ENCODE measurements around the gene ERBB4. TPM values are rescaled to one million over a fixed set of nuclear protein-coding genes. Genes with fewer than 3 reads are reported as not detected.

Gene ERBB4
- total RNA-seq, 1 donor from 2014 or later, result 1.2 TPM

DNA sequence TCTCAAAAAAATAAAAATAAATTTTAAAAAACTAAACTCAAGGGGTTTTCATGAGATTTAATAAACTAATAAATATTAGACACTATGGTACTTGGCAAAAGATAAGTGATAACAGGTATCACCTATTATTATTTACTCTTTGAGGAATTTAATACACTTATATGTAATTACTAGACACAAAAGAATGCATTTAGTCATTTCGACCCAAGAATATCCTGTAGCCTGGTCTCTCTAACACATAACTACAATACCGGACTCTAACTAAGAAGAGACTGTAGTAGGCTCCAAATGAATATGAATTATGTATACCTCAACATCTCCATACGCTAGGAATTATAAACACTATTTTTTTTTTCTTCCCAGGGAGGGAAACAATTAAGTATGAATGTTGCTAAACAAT is 1131.5 kb downstream of the ERBB4 start:
- Mint-ChIP-seq H3K27me3 (ENCODE audit: low read depth, unreplicated experiment) (no peaks in the 10 kb centered on the region), H3K27ac (ENCODE audit: unreplicated experiment) (no peak overlapping the region), H3K4me3 (ENCODE audit: unreplicated experiment) (no peak overlapping the region), H3K4me1 (ENCODE audit: low read depth, unreplicated experiment) (peaks cover 8% of the 10 kb centered on the region), H3K9me3 (ENCODE audit: unreplicated experiment) (no peaks in the 10 kb centered on the region), H3K36me3 (ENCODE audit: low read depth, unreplicated experiment) (no peaks in the 10 kb centered on the region)
- Histone ChIP-seq H3K79me2 (ENCODE audit: insufficient read depth, low read length) (no peaks in the 10 kb centered on the region), H3K4me1 (ENCODE audit: insufficient read depth, low read length) (peaks cover 11% of the 10 kb centered on the region), H2AFZ (ENCODE audit: low read depth, low read length) (no peak overlapping the region), H3K9me3 (ENCODE audit: insufficient read depth, low read depth, low read length) (no peaks in the 10 kb centered on the region), H3K4me2 (ENCODE audit: low read length) (peak overlapping the region; percentile 35), H3K36me3 (ENCODE audit: insufficient read depth, low read length) (no peaks in the 10 kb centered on the region), H3K4me3 (ENCODE audit: insufficient read depth, low read depth, low read length) (no peak overlapping the region), H3K27me3 (ENCODE audit: insufficient read depth, low read length) (no peaks in the 10 kb centered on the region), H4K20me1 (ENCODE audit: insufficient read depth, low read length) (no peaks in the 10 kb centered on the region), H3K27ac (ENCODE audit: low read depth, low read length) (peak overlapping the region; percentile 73), H3K9ac (ENCODE audit: low read length) (peak overlapping the region; percentile 36)
- FAIRE-seq (no peak), DNase-seq (ENCODE audit: low read depth) (no peak)
- TF ChIP-seq, protein P1, sequence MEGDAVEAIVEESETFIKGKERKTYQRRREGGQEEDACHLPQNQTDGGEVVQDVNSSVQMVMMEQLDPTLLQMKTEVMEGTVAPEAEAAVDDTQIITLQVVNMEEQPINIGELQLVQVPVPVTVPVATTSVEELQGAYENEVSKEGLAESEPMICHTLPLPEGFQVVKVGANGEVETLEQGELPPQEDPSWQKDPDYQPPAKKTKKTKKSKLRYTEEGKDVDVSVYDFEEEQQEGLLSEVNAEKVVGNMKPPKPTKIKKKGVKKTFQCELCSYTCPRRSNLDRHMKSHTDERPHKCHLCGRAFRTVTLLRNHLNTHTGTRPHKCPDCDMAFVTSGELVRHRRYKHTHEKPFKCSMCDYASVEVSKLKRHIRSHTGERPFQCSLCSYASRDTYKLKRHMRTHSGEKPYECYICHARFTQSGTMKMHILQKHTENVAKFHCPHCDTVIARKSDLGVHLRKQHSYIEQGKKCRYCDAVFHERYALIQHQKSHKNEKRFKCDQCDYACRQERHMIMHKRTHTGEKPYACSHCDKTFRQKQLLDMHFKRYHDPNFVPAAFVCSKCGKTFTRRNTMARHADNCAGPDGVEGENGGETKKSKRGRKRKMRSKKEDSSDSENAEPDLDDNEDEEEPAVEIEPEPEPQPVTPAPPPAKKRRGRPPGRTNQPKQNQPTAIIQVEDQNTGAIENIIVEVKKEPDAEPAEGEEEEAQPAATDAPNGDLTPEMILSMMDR (IDR thresholded peaks at IDR 0.05; ENCODE audit: insufficient read depth, low read depth, low read length), result no peak
- TF ChIP-seq EZH2 (IDR thresholded peaks at IDR 0.05; ENCODE audit: insufficient read depth, low read length), result no peak

DNA sequence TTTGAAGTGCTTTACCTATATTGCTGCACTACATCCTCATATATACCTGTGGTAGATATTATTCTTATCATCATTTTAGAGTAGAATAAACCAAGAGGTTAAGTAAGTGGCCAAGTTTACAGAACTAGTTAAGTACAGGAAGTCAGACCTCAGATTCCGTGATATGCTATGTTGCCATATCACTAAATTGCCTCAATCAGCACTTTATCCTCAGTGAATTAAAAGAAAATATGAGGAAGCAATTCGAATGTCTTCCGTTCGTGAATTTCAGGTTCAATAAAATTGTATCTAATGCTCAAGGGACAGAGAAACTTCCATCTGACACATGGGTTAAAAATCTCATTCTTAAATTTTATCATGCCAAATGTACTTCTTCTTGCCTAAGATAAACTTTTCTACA is 1133.6 kb downstream of the ERBB4 start:
- no peaks in the 10 kb centered on the region for H3K27me3 ChIP-seq (ENCODE audit: insufficient read depth, low read length)
- no peak overlapping the region for H3K4me2 ChIP-seq (ENCODE audit: low read length)
- TF ChIP-seq EZH2 (IDR thresholded peaks at IDR 0.05; ENCODE audit: insufficient read depth, low read length), result no peak
- TF ChIP-seq, protein P1 (IDR thresholded peaks at IDR 0.05; ENCODE audit: insufficient read depth, low read depth, low read length), result no peak
- no peak overlapping the region for H3K27ac Mint-ChIP-seq (ENCODE audit: unreplicated experiment)
- no peak overlapping the region for H3K4me3 ChIP-seq (ENCODE audit: insufficient read depth, low read depth, low read length)
- H3K4me1 Mint-ChIP-seq (ENCODE audit: low read depth, unreplicated experiment), result peaks cover 9% of the 10 kb centered on the region
- H3K36me3 ChIP-seq (ENCODE audit: insufficient read depth, low read length), result no peaks in the 10 kb centered on the region
- H3K79me2 ChIP-seq (ENCODE audit: insufficient read depth, low read length), result no peaks in the 10 kb centered on the region
- no peak overlapping the region for H2AFZ ChIP-seq (ENCODE audit: low read depth, low read length)
- H3K9ac ChIP-seq (ENCODE audit: low read length), result no peak overlapping the region
- no peaks in the 10 kb centered on the region for H3K9me3 ChIP-seq (ENCODE audit: insufficient read depth, low read depth, low read length)
- H3K4me3 Mint-ChIP-seq (ENCODE audit: unreplicated experiment), result no peak overlapping the region
- DNase-seq (ENCODE audit: low read depth) (no peak), FAIRE-seq (no peak)
- no peaks in the 10 kb centered on the region for H3K9me3 Mint-ChIP-seq (ENCODE audit: unreplicated experiment)
- no peak overlapping the region for H3K27ac ChIP-seq (ENCODE audit: low read depth, low read length)
- no peaks in the 10 kb centered on the region for H4K20me1 ChIP-seq (ENCODE audit: insufficient read depth, low read length)
- no peaks in the 10 kb centered on the region for H3K27me3 Mint-ChIP-seq (ENCODE audit: low read depth, unreplicated experiment)
- H3K4me1 ChIP-seq (ENCODE audit: insufficient read depth, low read length), result peaks cover 11% of the 10 kb centered on the region
- H3K36me3 Mint-ChIP-seq (ENCODE audit: low read depth, unreplicated experiment), result no peaks in the 10 kb centered on the region

DNA sequence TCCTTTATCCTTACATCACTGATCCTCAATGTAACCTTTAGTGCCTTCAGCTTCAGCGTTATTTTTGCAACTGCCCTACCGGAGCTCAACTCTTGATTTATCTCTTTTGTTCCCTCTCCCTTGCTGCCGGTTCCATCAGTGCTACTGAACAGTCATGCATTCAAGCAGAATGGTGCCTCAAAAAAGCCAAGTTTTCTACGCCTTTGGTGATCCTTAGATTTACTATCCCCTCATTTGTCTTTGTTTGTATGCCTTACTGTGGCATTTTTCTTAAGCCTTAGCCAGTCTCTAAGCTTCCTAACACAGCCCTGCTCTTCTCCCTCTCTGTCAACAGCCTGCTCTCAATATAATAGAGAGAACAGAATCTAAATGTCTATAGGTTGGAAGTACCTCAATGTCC is 1134.5 kb downstream of the ERBB4 start:
- Histone ChIP-seq H3K4me1 (ENCODE audit: insufficient read depth, low read length) (peaks cover 11% of the 10 kb centered on the region), H3K79me2 (ENCODE audit: insufficient read depth, low read length) (no peaks in the 10 kb centered on the region), H3K9me3 (ENCODE audit: insufficient read depth, low read depth, low read length) (no peaks in the 10 kb centered on the region), H3K27me3 (ENCODE audit: insufficient read depth, low read length) (no peaks in the 10 kb centered on the region), H3K9ac (ENCODE audit: low read length) (no peak overlapping the region), H3K4me2 (ENCODE audit: low read length) (no peak overlapping the region), H3K27ac (ENCODE audit: low read depth, low read length) (no peak overlapping the region), H3K36me3 (ENCODE audit: insufficient read depth, low read length) (no peaks in the 10 kb centered on the region), H2AFZ (ENCODE audit: low read depth, low read length) (no peak overlapping the region), H3K4me3 (ENCODE audit: insufficient read depth, low read depth, low read length) (no peak overlapping the region), H4K20me1 (ENCODE audit: insufficient read depth, low read length) (no peaks in the 10 kb centered on the region)
- TF ChIP-seq, protein P1 (IDR thresholded peaks at IDR 0.05; ENCODE audit: insufficient read depth, low read depth, low read length), result no peak
- no peak for TF ChIP-seq EZH2 (IDR thresholded peaks at IDR 0.05; ENCODE audit: insufficient read depth, low read length)
- Mint-ChIP-seq H3K4me1 (ENCODE audit: low read depth, unreplicated experiment) (peaks cover 9% of the 10 kb centered on the region), H3K27ac (ENCODE audit: unreplicated experiment) (no peak overlapping the region), H3K9me3 (ENCODE audit: unreplicated experiment) (no peaks in the 10 kb centered on the region), H3K36me3 (ENCODE audit: low read depth, unreplicated experiment) (no peaks in the 10 kb centered on the region), H3K4me3 (ENCODE audit: unreplicated experiment) (no peak overlapping the region), H3K27me3 (ENCODE audit: low read depth, unreplicated experiment) (no peaks in the 10 kb centered on the region)
- DNase-seq (ENCODE audit: low read depth) (no peak), FAIRE-seq (no peak)

Measured in astrocyte (in vitro differentiated cells and primary cell).